BLaER1 treated with 17β-estradiol and CSF1 and Interleukin-3, amounts not matched to agents 10 nM and 100 nM (cell line): ENCODE results near the gene DLGAP1.
A peak's percentile ranks its signal among the peaks of the same experiment; 100 is the strongest.

Source experiments
- H3K27ac ChIP-seq, 11 experiments: shearing (Covaris generic); formaldehyde crosslinking; 2 replicates each; pipeline ENCODE4 v1.8.1; 2022
- H3K27me3 ChIP-seq, 11 experiments: shearing (Covaris generic); formaldehyde crosslinking; 2 replicates each; pipeline ENCODE4 v1.8.1; 2022
- H3K36me3 ChIP-seq, 11 experiments: shearing (Covaris generic); formaldehyde crosslinking; 2 replicates each; pipeline ENCODE4 v1.8.1; 2022
- H3K4me1 ChIP-seq, 10 experiments: shearing (Covaris generic); formaldehyde crosslinking; 2 replicates each; pipeline ENCODE4 v1.8.1; 2022
- H3K4me2 ChIP-seq, 11 experiments: shearing (Covaris generic); formaldehyde crosslinking; 2 replicates each; pipeline ENCODE4 v1.8.1; 2022
- H3K4me3 ChIP-seq, 10 experiments: shearing (Covaris generic); formaldehyde crosslinking; 2 replicates each; pipeline ENCODE4 v1.8.1; 2022
- H3K9ac ChIP-seq, 11 experiments: shearing (Covaris generic); formaldehyde crosslinking; 2 replicates each; pipeline ENCODE4 v1.8.1; 2022
- H3K9me3 ChIP-seq, 11 experiments: shearing (Covaris generic); formaldehyde crosslinking; replicated peaks in 1 of 11; 2 replicates each; pipeline ENCODE4 v1.8.1; 2022
- H4K20me1 ChIP-seq, 11 experiments: shearing (Covaris generic); formaldehyde crosslinking; 2 replicates each; pipeline ENCODE4 v1.8.1; 2022
- Cebpa-rat ChIP-seq, 11 experiments: shearing (Covaris generic); IDR thresholded peaks; 2 replicates each; pipeline ENCODE4 v1.8.1; 2022

Gene DLGAP1

GRCh38 chr18:3891245-3891644 is 563.9 kb downstream of the DLGAP1 start:
- no peak overlapping the region for H3K9ac ChIP-seq
- no peak overlapping the region for H3K4me3 ChIP-seq

GRCh38 chr18:3889803-3890202 is 565.3 kb downstream of the DLGAP1 start:
- H3K4me3 ChIP-seq = no peak overlapping the region
- no peaks in the 10 kb centered on the region for H4K20me1 ChIP-seq
- no peak for TF ChIP-seq Cebpa-rat (IDR thresholded peaks at IDR 0.05)
- no peaks in the 10 kb centered on the region for H3K36me3 ChIP-seq
- H3K27me3 ChIP-seq = no peaks in the 10 kb centered on the region
- no peak overlapping the region for H3K4me2 ChIP-seq
- H3K9me3 ChIP-seq = no peaks in the 10 kb centered on the region
- H3K9ac ChIP-seq = no peak overlapping the region
- H3K27ac ChIP-seq = no peak overlapping the region
- no peaks in the 10 kb centered on the region for H3K4me1 ChIP-seq

More at GRCh38 chr18:3891245-3891644, 563.9 kb downstream of the DLGAP1 start:
- Histone ChIP-seq H3K36me3 (no peaks in the 10 kb centered on the region), H3K4me1 (no peaks in the 10 kb centered on the region), H3K4me2 (no peak overlapping the region), H4K20me1 (no peaks in the 10 kb centered on the region), H3K27ac (no peak overlapping the region), H3K9me3 (no peaks in the 10 kb centered on the region), H3K27me3 (no peaks in the 10 kb centered on the region)
- no peak for TF ChIP-seq Cebpa-rat (IDR thresholded peaks at IDR 0.05)

- Histone ChIP-seq H3K9ac (no peak overlapping the region), H3K9me3 (no peaks in the 10 kb centered on the region), H3K27me3 (no peaks in the 10 kb centered on the region), H4K20me1 (no peaks in the 10 kb centered on the region), H3K4me2 (no peak overlapping the region), H3K36me3 (no peaks in the 10 kb centered on the region), H3K4me3 (no peak overlapping the region), H3K4me1 (no peaks in the 10 kb centered on the region), H3K27ac (no peak overlapping the region)
- no peak for TF ChIP-seq Cebpa-rat (IDR thresholded peaks at IDR 0.05)
Observed at GRCh38 chr18:3889121-3889520, 566.0 kb downstream of the DLGAP1 start.

GRCh38 chr18:3886575-3887322 is 568.4 kb downstream of the DLGAP1 start:
- Histone ChIP-seq H3K27me3 (no peaks in the 10 kb centered on the region), H3K36me3 (no peaks in the 10 kb centered on the region), H3K4me2 (no peak overlapping the region), H3K4me3 (no peak overlapping the region), H3K9me3 (no peaks in the 10 kb centered on the region), H3K4me1 (no peaks in the 10 kb centered on the region), H3K27ac (no peak overlapping the region), H3K9ac (no peak overlapping the region), H4K20me1 (no peaks in the 10 kb centered on the region)
- TF ChIP-seq Cebpa-rat (IDR thresholded peaks at IDR 0.05) = no peak

- no peak overlapping the region for H3K4me3 ChIP-seq
- H3K36me3 ChIP-seq = no peaks in the 10 kb centered on the region
- no peak overlapping the region for H3K9ac ChIP-seq
- H3K27me3 ChIP-seq = no peaks in the 10 kb centered on the region
- H3K9me3 ChIP-seq = peaks cover 0 to 4% (median 1%) of the 10 kb centered on the region in 11 experiments; a peak in 13 of 22 replicates
- no peak overlapping the region for H3K27ac ChIP-seq
- peaks cover 0 to 9% (median 0%) of the 10 kb centered on the region in 10 experiments; a peak in 5 of 20 replicates for H3K4me1 ChIP-seq
- no peaks in the 10 kb centered on the region for H4K20me1 ChIP-seq
- TF ChIP-seq Cebpa-rat (IDR thresholded peaks at IDR 0.05) = no peak
- no peak overlapping the region for H3K4me2 ChIP-seq
Observed at GRCh38 chr18:3885209-3885792, 569.8 kb downstream of the DLGAP1 start.

- TF ChIP-seq Cebpa-rat (IDR thresholded peaks at IDR 0.05) = no peak
- Histone ChIP-seq H3K4me2 (no peak overlapping the region), H3K27me3 (no peaks in the 10 kb centered on the region), H3K9ac (no peak overlapping the region), H4K20me1 (no peaks in the 10 kb centered on the region), H3K27ac (no peak overlapping the region; a peak in 1 of 22 replicates), H3K4me1 (peaks cover 0 to 50% (median 11%) of the 10 kb centered on the region in 10 experiments; a peak in 12 of 20 replicates), H3K4me3 (no peak overlapping the region), H3K36me3 (no peaks in the 10 kb centered on the region), H3K9me3 (peaks cover 0 to 18% (median 15%) of the 10 kb centered on the region in 11 experiments; a peak in 19 of 22 replicates)
Observed at GRCh38 chr18:3879836-3880120, 575.3 kb downstream of the DLGAP1 start.

- H3K9me3 ChIP-seq = peaks cover 0 to 18% (median 15%) of the 10 kb centered on the region in 11 experiments; a peak in 19 of 22 replicates
- no peaks in the 10 kb centered on the region for H3K36me3 ChIP-seq
- no peak overlapping the region for H3K9ac ChIP-seq
- no peak for TF ChIP-seq Cebpa-rat (IDR thresholded peaks at IDR 0.05)
- no peaks in the 10 kb centered on the region for H3K27me3 ChIP-seq
- H4K20me1 ChIP-seq = no peaks in the 10 kb centered on the region
- peaks cover 0 to 54% (median 11%) of the 10 kb centered on the region in 10 experiments; a peak in 13 of 20 replicates for H3K4me1 ChIP-seq
- peak overlapping the region in 3 of 11 experiments; percentile 79 to 92 (median 90); a peak in 5 of 22 replicates for H3K4me2 ChIP-seq
- H3K4me3 ChIP-seq = no peak overlapping the region
- H3K27ac ChIP-seq = no peak overlapping the region; a peak in 2 of 22 replicates
Observed at GRCh38 chr18:3879114-3879835, 575.8 kb downstream of the DLGAP1 start.

- H3K9ac ChIP-seq = no peak overlapping the region; a peak in 2 of 22 replicates
- peaks cover 0 to 60% (median 14%) of the 10 kb centered on the region in 10 experiments; a peak in 13 of 20 replicates for H3K4me1 ChIP-seq
- no peaks in the 10 kb centered on the region for H4K20me1 ChIP-seq
- H3K36me3 ChIP-seq = no peaks in the 10 kb centered on the region
- peak overlapping the region in 4 of 11 experiments; percentile 27 to 56 (median 51); a peak in 7 of 22 replicates for H3K27ac ChIP-seq
- peak overlapping the region in 6 of 11 experiments; percentile 50 to 92 (median 76); a peak in 10 of 22 replicates for H3K4me2 ChIP-seq
- no peak overlapping the region for H3K4me3 ChIP-seq
- no peaks in the 10 kb centered on the region for H3K27me3 ChIP-seq
- peaks cover 0 to 18% (median 15%) of the 10 kb centered on the region in 11 experiments; a peak in 19 of 22 replicates for H3K9me3 ChIP-seq
- no peak for TF ChIP-seq Cebpa-rat (IDR thresholded peaks at IDR 0.05)
Observed at GRCh38 chr18:3878401-3878800, 576.7 kb downstream of the DLGAP1 start.

- peaks cover 0 to 64% (median 14%) of the 10 kb centered on the region in 10 experiments; a peak in 13 of 20 replicates for H3K4me1 ChIP-seq
- H3K36me3 ChIP-seq = no peaks in the 10 kb centered on the region
- peak overlapping the region in 1 of 11 experiments; percentile 19; a peak in 2 of 22 replicates for H3K9ac ChIP-seq
- H3K27ac ChIP-seq = peak overlapping the region in 6 of 11 experiments; percentile 4 to 56 (median 37); a peak in 10 of 22 replicates
- no peaks in the 10 kb centered on the region for H4K20me1 ChIP-seq
- H3K4me2 ChIP-seq = peak overlapping the region in 7 of 11 experiments; percentile 41 to 92 (median 73); a peak in 15 of 22 replicates
- no peaks in the 10 kb centered on the region for H3K27me3 ChIP-seq
- peak in 2 of 11 experiments; percentile 26 to 63; a peak in 1 of 22 replicates for TF ChIP-seq Cebpa-rat (IDR thresholded peaks at IDR 0.05)
- H3K4me3 ChIP-seq = no peak overlapping the region
- peaks cover 0 to 18% (median 15%) of the 10 kb centered on the region in 11 experiments; a peak in 19 of 22 replicates for H3K9me3 ChIP-seq
Observed at GRCh38 chr18:3877678-3878077, 577.4 kb downstream of the DLGAP1 start.
